SK-N-SH treated with all-trans-retinoic acid at 6 μM for 48 hours (cell line): Measurements from ENCODE around the gene ZNF281.

Source experiments
- ATAC-seq: fragments of 200-7000 bp; cut with Tn5 transposase; 3 replicates; pipeline ENCODE4 v1.9.1; 2020; ENCODE audit warnings: mild to moderate bottlenecking, moderate library complexity
- ARNTL ChIP-seq: fragments of 450-650 bp; formaldehyde crosslinking; IDR thresholded peaks from 2 replicates; pipeline ENCODE4 v1.5.0; 2020; ENCODE audit warnings: low read depth, mild to moderate bottlenecking, moderate library complexity, borderline replicate concordance
- BACH2 ChIP-seq: fragments of 250-450 bp; sonication (Bioruptor Pico); IDR thresholded peaks from 2 replicates; pipeline ENCODE4 v1.9.0; 2021; ENCODE audit warnings: mild to moderate bottlenecking, borderline replicate concordance
- CSDC2 ChIP-seq: fragments of 250-450 bp; sonication (Bioruptor Pico); IDR thresholded peaks from 2 replicates; pipeline ENCODE4 v1.5.0; 2020; ENCODE audit warnings: mild to moderate bottlenecking, moderate library complexity
- ESRRG ChIP-seq: fragments of 250-450 bp; sonication (Bioruptor Pico); IDR thresholded peaks from 2 replicates; pipeline ENCODE4 v1.6.1; 2021; ENCODE audit warnings: mild to moderate bottlenecking
- ISL1 ChIP-seq: fragments of 250-450 bp; sonication (Bioruptor Pico); IDR thresholded peaks from 2 replicates; pipeline ENCODE4 v2.1.2; 2022; ENCODE audit warnings: mild to moderate bottlenecking, moderate library complexity
- OSR1 ChIP-seq: fragments of 250-450 bp; sonication (Bioruptor Pico); IDR thresholded peaks from 2 replicates; pipeline ENCODE4 v1.8.0; 2022; ENCODE audit warnings: moderate library complexity, mild to moderate bottlenecking, inconsistent platforms
- PPARA ChIP-seq: fragments of 250-450 bp; sonication (Bioruptor Pico); IDR thresholded peaks from 2 replicates; pipeline ENCODE4 v1.5.0; 2020; ENCODE audit warnings: mild to moderate bottlenecking, borderline replicate concordance
- RARB ChIP-seq: fragments of 250-450 bp; sonication (Bioruptor Pico); IDR thresholded peaks from 2 replicates; pipeline ENCODE4 v1.8.0; 2021; ENCODE audit warnings: mild to moderate bottlenecking, moderate library complexity
- SNAI2 ChIP-seq: fragments of 250-450 bp; sonication (Bioruptor Pico); IDR thresholded peaks from 2 replicates; pipeline ENCODE4 v1.5.0; 2020; ENCODE audit warnings: mild to moderate bottlenecking, moderate library complexity
- TCF4 ChIP-seq: fragments of 250-450 bp; sonication (Bioruptor Pico); IDR thresholded peaks from 2 replicates; pipeline ENCODE4 v1.8.0; 2021; ENCODE audit warnings: mild to moderate bottlenecking, moderate library complexity, borderline replicate concordance
- TOX ChIP-seq: fragments of 250-450 bp; sonication (Bioruptor Pico); IDR thresholded peaks from 2 replicates; pipeline ENCODE4 v1.8.0; 2021; ENCODE audit warnings: mild to moderate bottlenecking, moderate library complexity, borderline replicate concordance
- ZC3H10 ChIP-seq: fragments of 250-450 bp; sonication (Bioruptor Pico); IDR thresholded peaks from 2 replicates; pipeline ENCODE4 v1.5.1; 2021; ENCODE audit warnings: mild to moderate bottlenecking, moderate library complexity
- ZFP3 ChIP-seq: fragments of 250-450 bp; sonication (Bioruptor Pico); IDR thresholded peaks from 2 replicates; pipeline ENCODE4 v1.5.0; 2020; ENCODE audit warnings: mild to moderate bottlenecking, moderate library complexity
- ZFP30 ChIP-seq: fragments of 450-650 bp; formaldehyde crosslinking; IDR thresholded peaks from 2 replicates; pipeline ENCODE4 v1.5.0; 2022; ENCODE audit warnings: mild to moderate bottlenecking, moderate library complexity
- ZNF565 ChIP-seq: fragments of 450-650 bp; formaldehyde crosslinking; conservative IDR thresholded peaks from 2 replicates; pipeline ENCODE4 v1.5.0; 2020; ENCODE audit warnings: low read depth, mild to moderate bottlenecking, moderate library complexity
- ZNF70 ChIP-seq: fragments of 450-650 bp; formaldehyde crosslinking; IDR thresholded peaks from 2 replicates; pipeline ENCODE4 v1.5.0; 2020; ENCODE audit warnings: mild to moderate bottlenecking, moderate library complexity
- TF ChIP-seq, protein P1 (sequence below): fragments of 250-450 bp; sonication (Bioruptor Pico); IDR thresholded peaks from 2 replicates; pipeline ENCODE4 v1.8.0; 2021; ENCODE audit warnings: low read depth, mild to moderate bottlenecking, moderate library complexity, borderline replicate concordance
- TF ChIP-seq, protein P2 (sequence below): fragments of 250-450 bp; sonication (Bioruptor Pico); IDR thresholded peaks from 2 replicates; pipeline ENCODE4 v1.5.0; 2020; ENCODE audit warnings: mild to moderate bottlenecking, moderate library complexity
- TF ChIP-seq, protein P3 (sequence below): fragments of 250-450 bp; sonication (Bioruptor Pico); IDR thresholded peaks from 2 replicates; pipeline ENCODE4 v1.8.0; 2020; ENCODE audit warnings: mild to moderate bottlenecking, moderate library complexity, borderline replicate concordance
- TF ChIP-seq, protein P4 (sequence below): fragments of 250-450 bp; sonication (Bioruptor Pico); IDR thresholded peaks from 2 replicates; pipeline ENCODE4 v1.5.1; 2021; ENCODE audit warnings: mild to moderate bottlenecking, moderate library complexity
- TF ChIP-seq, protein P5 (sequence below): fragments of 250-450 bp; sonication (Bioruptor Pico); IDR thresholded peaks from 2 replicates; pipeline ENCODE4 v1.5.1; 2020; ENCODE audit warnings: low read depth, mild to moderate bottlenecking, moderate library complexity

The ZNF281 gene, protein sequence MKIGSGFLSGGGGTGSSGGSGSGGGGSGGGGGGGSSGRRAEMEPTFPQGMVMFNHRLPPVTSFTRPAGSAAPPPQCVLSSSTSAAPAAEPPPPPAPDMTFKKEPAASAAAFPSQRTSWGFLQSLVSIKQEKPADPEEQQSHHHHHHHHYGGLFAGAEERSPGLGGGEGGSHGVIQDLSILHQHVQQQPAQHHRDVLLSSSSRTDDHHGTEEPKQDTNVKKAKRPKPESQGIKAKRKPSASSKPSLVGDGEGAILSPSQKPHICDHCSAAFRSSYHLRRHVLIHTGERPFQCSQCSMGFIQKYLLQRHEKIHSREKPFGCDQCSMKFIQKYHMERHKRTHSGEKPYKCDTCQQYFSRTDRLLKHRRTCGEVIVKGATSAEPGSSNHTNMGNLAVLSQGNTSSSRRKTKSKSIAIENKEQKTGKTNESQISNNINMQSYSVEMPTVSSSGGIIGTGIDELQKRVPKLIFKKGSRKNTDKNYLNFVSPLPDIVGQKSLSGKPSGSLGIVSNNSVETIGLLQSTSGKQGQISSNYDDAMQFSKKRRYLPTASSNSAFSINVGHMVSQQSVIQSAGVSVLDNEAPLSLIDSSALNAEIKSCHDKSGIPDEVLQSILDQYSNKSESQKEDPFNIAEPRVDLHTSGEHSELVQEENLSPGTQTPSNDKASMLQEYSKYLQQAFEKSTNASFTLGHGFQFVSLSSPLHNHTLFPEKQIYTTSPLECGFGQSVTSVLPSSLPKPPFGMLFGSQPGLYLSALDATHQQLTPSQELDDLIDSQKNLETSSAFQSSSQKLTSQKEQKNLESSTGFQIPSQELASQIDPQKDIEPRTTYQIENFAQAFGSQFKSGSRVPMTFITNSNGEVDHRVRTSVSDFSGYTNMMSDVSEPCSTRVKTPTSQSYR

DNA sequence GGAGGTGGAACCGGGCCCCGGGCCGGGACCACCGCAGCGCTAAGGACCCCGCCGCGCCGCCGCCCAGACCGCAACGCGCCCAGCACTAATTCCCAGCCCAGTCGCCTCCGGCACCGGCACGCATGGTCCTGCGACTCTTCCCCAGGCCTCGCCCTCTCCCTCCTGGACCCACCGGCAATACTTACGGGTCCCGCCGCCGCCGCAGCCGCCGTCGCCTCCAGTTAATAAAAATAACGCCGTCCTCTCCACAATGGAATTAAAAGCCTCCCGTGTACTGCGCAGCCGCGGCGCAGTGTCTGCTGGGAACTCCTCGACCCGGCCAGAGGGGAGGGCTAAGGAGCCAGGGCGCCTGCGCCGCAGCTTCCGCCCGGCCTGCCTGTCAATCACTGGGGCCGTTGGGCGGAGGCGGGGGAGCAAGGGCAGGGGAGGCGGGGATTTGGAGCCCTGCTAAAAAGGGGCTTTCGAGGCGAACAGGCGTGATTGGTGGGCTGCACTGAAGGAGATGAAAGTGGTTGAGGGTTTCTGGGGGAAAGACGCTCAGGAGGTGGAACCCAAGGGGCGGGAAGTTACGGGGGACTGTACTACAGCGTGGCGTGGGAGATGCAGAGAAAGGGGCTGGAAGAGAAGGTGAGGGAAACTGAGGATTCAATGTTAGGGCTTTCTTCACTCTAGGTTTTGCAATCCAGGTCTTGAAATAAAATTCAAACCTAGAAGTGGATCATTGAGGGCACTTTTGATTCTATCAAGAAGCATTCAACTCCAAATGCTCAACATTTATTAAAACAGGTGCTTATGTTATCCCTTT is at the start of gene ZNF281:
ZNF281 (minus strand) TSS at position 276 of the 805 bp plus-strand sequence. CDS start 331 bp downstream, outside the sequence.
- peak; percentile 99 for ATAC-seq
- TF ChIP-seq, protein P1, sequence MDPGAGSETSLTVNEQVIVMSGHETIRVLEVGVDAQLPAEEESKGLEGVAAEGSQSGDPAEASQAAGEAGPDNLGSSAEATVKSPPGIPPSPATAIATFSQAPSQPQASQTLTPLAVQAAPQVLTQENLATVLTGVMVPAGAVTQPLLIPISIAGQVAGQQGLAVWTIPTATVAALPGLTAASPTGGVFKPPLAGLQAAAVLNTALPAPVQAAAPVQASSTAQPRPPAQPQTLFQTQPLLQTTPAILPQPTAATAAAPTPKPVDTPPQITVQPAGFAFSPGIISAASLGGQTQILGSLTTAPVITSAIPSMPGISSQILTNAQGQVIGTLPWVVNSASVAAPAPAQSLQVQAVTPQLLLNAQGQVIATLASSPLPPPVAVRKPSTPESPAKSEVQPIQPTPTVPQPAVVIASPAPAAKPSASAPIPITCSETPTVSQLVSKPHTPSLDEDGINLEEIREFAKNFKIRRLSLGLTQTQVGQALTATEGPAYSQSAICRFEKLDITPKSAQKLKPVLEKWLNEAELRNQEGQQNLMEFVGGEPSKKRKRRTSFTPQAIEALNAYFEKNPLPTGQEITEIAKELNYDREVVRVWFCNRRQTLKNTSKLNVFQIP: no peak
- no peak for TF ChIP-seq PPARA (CRISPR knock-in tag)
- no peak for TF ChIP-seq ISL1 (CRISPR knock-in tag)
- TF ChIP-seq ZC3H10: no peak
- TF ChIP-seq ZFP30 (CRISPR knock-in tag): no peak
- no peak for TF ChIP-seq ZNF70
- TF ChIP-seq, protein P2, sequence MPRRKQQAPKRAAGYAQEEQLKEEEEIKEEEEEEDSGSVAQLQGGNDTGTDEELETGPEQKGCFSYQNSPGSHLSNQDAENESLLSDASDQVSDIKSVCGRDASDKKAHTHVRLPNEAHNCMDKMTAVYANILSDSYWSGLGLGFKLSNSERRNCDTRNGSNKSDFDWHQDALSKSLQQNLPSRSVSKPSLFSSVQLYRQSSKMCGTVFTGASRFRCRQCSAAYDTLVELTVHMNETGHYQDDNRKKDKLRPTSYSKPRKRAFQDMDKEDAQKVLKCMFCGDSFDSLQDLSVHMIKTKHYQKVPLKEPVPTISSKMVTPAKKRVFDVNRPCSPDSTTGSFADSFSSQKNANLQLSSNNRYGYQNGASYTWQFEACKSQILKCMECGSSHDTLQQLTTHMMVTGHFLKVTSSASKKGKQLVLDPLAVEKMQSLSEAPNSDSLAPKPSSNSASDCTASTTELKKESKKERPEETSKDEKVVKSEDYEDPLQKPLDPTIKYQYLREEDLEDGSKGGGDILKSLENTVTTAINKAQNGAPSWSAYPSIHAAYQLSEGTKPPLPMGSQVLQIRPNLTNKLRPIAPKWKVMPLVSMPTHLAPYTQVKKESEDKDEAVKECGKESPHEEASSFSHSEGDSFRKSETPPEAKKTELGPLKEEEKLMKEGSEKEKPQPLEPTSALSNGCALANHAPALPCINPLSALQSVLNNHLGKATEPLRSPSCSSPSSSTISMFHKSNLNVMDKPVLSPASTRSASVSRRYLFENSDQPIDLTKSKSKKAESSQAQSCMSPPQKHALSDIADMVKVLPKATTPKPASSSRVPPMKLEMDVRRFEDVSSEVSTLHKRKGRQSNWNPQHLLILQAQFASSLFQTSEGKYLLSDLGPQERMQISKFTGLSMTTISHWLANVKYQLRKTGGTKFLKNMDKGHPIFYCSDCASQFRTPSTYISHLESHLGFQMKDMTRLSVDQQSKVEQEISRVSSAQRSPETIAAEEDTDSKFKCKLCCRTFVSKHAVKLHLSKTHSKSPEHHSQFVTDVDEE: no peak
- TF ChIP-seq TCF4 (CRISPR knock-in tag): no peak
- TF ChIP-seq, protein P3, sequence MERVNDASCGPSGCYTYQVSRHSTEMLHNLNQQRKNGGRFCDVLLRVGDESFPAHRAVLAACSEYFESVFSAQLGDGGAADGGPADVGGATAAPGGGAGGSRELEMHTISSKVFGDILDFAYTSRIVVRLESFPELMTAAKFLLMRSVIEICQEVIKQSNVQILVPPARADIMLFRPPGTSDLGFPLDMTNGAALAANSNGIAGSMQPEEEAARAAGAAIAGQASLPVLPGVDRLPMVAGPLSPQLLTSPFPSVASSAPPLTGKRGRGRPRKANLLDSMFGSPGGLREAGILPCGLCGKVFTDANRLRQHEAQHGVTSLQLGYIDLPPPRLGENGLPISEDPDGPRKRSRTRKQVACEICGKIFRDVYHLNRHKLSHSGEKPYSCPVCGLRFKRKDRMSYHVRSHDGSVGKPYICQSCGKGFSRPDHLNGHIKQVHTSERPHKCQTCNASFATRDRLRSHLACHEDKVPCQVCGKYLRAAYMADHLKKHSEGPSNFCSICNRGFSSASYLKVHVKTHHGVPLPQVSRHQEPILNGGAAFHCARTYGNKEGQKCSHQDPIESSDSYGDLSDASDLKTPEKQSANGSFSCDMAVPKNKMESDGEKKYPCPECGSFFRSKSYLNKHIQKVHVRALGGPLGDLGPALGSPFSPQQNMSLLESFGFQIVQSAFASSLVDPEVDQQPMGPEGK (CRISPR knock-in tag): no peak
- TF ChIP-seq ESRRG (CRISPR knock-in tag): no peak
- TF ChIP-seq TOX (CRISPR knock-in tag): no peak
- TF ChIP-seq ARNTL: no peak

DNA sequence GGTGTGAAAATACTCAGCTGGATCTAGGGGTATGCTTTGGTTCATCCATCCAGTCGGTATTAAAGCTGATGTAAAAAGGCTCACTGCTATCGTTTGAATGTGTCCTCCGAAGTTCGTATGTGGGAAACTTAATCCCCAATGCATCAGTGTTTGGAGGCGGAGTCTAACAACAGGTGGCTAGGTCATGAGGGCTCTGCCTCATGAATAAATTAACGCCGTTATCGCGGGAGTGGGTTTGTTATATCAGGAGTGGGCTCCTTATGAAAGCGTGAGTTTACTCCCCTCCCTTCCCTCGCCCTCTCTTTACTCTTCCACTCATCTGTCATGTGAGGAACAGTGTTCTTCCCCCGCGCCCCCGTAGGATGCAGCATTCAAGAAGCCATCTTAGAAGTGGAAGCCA is 48.9 kb upstream of the ZNF281 start:
- ATAC-seq: no peak
- TF ChIP-seq, protein P1: no peak
- no peak for TF ChIP-seq BACH2 (CRISPR knock-in tag)
- TF ChIP-seq TCF4 (CRISPR knock-in tag): no peak
- no peak for TF ChIP-seq ZNF70
- TF ChIP-seq ARNTL: no peak
- no peak for TF ChIP-seq ISL1 (CRISPR knock-in tag)
- TF ChIP-seq, protein P4, sequence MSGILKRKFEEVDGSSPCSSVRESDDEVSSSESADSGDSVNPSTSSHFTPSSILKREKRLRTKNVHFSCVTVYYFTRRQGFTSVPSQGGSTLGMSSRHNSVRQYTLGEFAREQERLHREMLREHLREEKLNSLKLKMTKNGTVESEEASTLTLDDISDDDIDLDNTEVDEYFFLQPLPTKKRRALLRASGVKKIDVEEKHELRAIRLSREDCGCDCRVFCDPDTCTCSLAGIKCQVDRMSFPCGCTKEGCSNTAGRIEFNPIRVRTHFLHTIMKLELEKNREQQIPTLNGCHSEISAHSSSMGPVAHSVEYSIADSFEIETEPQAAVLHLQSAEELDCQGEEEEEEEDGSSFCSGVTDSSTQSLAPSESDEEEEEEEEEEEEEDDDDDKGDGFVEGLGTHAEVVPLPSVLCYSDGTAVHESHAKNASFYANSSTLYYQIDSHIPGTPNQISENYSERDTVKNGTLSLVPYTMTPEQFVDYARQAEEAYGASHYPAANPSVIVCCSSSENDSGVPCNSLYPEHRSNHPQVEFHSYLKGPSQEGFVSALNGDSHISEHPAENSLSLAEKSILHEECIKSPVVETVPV (CRISPR knock-in tag): no peak
- no peak for TF ChIP-seq CSDC2 (CRISPR knock-in tag)
- no peak for TF ChIP-seq OSR1 (CRISPR knock-in tag)
- TF ChIP-seq PPARA (CRISPR knock-in tag): no peak
- TF ChIP-seq ZNF565 (CRISPR knock-in tag): no peak
- TF ChIP-seq, protein P2: no peak
- no peak for TF ChIP-seq ZFP3
- no peak for TF ChIP-seq RARB (CRISPR knock-in tag)
- TF ChIP-seq SNAI2 (CRISPR knock-in tag): no peak
- TF ChIP-seq, protein P5, sequence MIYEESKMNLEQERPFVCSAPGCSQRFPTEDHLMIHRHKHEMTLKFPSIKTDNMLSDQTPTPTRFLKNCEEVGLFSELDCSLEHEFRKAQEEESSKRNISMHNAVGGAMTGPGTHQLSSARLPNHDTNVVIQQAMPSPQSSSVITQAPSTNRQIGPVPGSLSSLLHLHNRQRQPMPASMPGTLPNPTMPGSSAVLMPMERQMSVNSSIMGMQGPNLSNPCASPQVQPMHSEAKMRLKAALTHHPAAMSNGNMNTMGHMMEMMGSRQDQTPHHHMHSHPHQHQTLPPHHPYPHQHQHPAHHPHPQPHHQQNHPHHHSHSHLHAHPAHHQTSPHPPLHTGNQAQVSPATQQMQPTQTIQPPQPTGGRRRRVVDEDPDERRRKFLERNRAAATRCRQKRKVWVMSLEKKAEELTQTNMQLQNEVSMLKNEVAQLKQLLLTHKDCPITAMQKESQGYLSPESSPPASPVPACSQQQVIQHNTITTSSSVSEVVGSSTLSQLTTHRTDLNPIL: no peak
- no peak for TF ChIP-seq TOX (CRISPR knock-in tag)
- TF ChIP-seq, all 23 proteins: peak for 0
